Colonic mucosa (tissue), 4 donors: ENCODE measurements around the gene CTBP1. TPM values are rescaled to one million over a fixed set of nuclear protein-coding genes. Genes with fewer than 3 reads are reported as not detected.

Experiments
- DNase-seq: peaks from one replicate; pipeline ENCODE4 v3.0.0-alpha.2; 2020
- H3K27ac ChIP-seq: fragments of 200-600 bp; one replicate; pipeline ENCODE4 v1.8.0; 2021
- H3K27me3 ChIP-seq: fragments of 200-600 bp; one replicate; pipeline ENCODE4 v1.8.0; 2021
- H3K36me3 ChIP-seq: fragments of 200-600 bp; one replicate; pipeline ENCODE4 v1.8.0; 2021
- H3K4me1 ChIP-seq: fragments of 200-600 bp; one replicate; pipeline ENCODE4 v1.8.0; 2021; ENCODE audit warnings: mild to moderate bottlenecking
- H3K4me3 ChIP-seq: fragments of 200-600 bp; one replicate; pipeline ENCODE4 v1.8.0; 2021
- H3K9ac ChIP-seq, 2 donors: one replicate each; pipeline ENCODE4 v1.7.0; 2013; ENCODE audit warnings: control low read depth in 2 of 2, low read depth in 2 of 2, low read length in 2 of 2
- H3K9me3 ChIP-seq: fragments of 200-600 bp; one replicate; pipeline ENCODE4 v1.8.0; 2021
- CTCF ChIP-seq: fragments of 200-600 bp; IDR thresholded peaks from one replicate; pipeline ENCODE4 v1.8.0; 2022; ENCODE audit warnings: antibody characterized with exemption, mild to moderate bottlenecking
- intact Hi-C: fragments of 100-400 bp; cut with DNase I; formaldehyde crosslinking; loops from one replicate; pipeline ENCODE4 v1.14.1; 2022
- total RNA-seq, 2 donors: library from RNA; stranded (reverse); fragmentation: NEBNext Ultra II Directional in 1 of 2; extraction: Animal tissue kit (Norgen Biotek cat#: 25700) in 1 of 2; gene quantifications; one replicate each; pipeline ENCODE4 v1.2.1, GENCODE V29; 2021
- donor health status: healthy.
- donor health status: DM: no; HTN: no; CAD: no.
- donor health status: DM: no; HTN: no; CAD: no.

The CTBP1 gene
- total RNA-seq, 2 donors from 2014 or later, result 137 to 200 TPM

DNA sequence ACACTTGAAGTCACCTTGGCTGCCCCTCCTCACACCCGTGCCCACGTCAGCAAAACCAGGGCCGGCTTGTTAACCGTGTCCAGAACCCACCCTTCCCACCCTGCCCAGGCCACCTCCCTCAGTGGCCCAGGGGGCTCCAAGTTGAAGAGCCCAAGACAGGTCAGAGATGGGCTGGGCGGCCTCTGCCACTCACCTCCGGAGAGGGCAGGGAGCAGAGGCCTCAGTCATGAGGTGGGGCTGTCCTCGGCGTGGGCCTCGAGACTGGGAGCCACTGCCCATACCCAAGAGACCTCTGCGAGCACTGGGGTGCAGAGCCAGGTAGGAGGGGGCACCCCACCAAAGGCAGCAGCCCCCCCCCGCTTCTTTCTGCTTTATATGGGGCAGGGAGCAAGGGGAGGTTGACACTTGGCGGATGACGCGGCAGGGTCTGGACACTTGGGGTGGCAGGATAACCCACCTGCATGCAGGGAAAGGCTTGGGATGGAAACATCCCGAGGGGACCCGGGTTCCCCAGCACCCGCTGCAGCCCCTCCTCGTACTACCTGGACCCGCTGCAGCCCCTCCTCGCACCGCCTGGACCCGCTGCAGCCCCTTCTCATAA lies 38.6 kb downstream of the CTBP1 start:
- peaks cover 36% of the 10 kb centered on the region for H3K4me1 ChIP-seq
- H3K27me3 ChIP-seq, result no peaks in the 10 kb centered on the region
- H3K27ac ChIP-seq, result peak overlapping the region; percentile 63
- DNase-seq, result no peak
- H3K4me3 ChIP-seq, result no peak overlapping the region
- H3K9me3 ChIP-seq, result no peaks in the 10 kb centered on the region
- intact Hi-C loops, result no loop called here
- H3K36me3 ChIP-seq, result peaks cover 20% of the 10 kb centered on the region
- no peak overlapping the region for H3K9ac ChIP-seq
- TF ChIP-seq CTCF, result no peak

DNA sequence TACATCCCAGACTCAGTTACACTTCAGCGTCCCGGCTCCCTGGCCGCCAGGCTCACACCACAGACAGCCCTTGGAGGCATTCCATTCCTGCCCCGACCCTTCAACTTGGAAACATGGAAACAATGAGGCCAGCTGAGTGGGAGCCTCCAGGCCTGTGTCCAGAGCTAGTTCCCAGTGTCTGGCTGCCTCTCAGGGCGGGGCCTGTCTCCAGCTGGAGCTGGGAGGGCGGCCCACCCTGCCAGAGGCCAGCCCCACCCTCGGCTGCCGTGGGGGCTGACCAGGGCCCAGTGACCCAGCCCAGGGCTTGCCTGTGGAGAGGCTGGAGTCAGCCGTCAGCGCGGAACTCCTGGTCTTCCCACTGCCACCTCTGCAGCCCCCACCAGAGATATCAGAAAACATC lies 39.1 kb downstream of the CTBP1 start:
- H3K9me3 ChIP-seq, result no peaks in the 10 kb centered on the region
- intact Hi-C loops, result loop anchor here (5.0 kb wide), 1 partner anchor 32 kb away; no protein-coding TSS in a partner anchor
- H3K36me3 ChIP-seq, result peaks cover 17% of the 10 kb centered on the region
- TF ChIP-seq CTCF, result no peak
- peak overlapping the region; percentile 63 for H3K27ac ChIP-seq
- H3K27me3 ChIP-seq, result no peaks in the 10 kb centered on the region
- peaks cover 40% of the 10 kb centered on the region for H3K4me1 ChIP-seq
- no peak overlapping the region for H3K4me3 ChIP-seq
- peak; percentile 60 for DNase-seq
- H3K9ac ChIP-seq, result peak overlapping the region; percentile 19 to 46

DNA sequence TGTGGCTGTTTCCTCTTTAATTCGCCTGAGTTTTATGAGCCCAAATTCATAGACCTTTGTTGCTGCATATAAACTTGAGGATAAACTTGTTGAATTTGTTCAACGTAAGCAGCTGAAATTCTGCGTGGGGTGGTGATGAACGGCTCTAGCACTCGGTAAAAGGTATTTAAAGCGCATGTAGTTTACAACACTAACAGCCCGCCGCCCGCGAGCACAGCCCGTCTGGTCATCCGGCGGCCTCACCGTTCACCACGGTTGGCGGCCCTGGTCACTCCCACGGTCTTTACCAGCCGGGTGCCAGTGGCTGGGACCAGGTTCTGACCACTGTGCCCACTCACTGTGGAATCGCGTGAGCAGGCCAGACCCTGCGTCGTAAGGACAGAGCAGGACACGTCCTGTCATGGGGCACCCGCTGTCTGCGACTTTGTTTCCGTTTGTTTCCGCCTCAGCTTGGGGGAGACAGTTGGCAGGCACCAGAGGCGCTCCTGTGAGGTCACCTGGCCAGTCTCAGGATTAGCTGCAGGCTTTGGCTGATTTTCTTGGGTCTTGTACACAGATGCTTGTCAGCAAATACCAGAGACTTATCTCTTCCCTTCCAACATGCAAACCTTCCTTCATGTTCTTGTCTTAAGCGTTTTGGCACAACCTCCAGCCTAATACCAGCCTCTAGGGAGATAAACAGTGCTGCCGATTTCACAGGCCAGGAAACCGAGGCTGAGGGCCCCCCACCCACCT lies 39.8 kb downstream of the CTBP1 start:
- peaks cover 10% of the 10 kb centered on the region for H3K36me3 ChIP-seq
- peak overlapping the region; percentile 7 for H3K4me3 ChIP-seq
- peak overlapping the region; percentile 63 for H3K27ac ChIP-seq
- TF ChIP-seq CTCF, result no peak
- H3K4me1 ChIP-seq, result peaks cover 47% of the 10 kb centered on the region
- no peaks in the 10 kb centered on the region for H3K27me3 ChIP-seq
- no peaks in the 10 kb centered on the region for H3K9me3 ChIP-seq
- DNase-seq, result no peak
- intact Hi-C loops, result loop anchor here (5.0 kb wide), 1 partner anchor 33 kb away; no protein-coding TSS in a partner anchor
- H3K9ac ChIP-seq, result peak overlapping the region; percentile 19 to 46

GRCh38 chr4:1208266-1208961 lies 40.5 kb downstream of the CTBP1 start:
- DNase-seq, result no peak
- Histone ChIP-seq H3K4me1 (peaks cover 47% of the 10 kb centered on the region), H3K4me3 (peak overlapping the region; percentile 7), H3K36me3 (peaks cover 3% of the 10 kb centered on the region), H3K9ac (peak overlapping the region; percentile 1 to 51), H3K27ac (peak overlapping the region; percentile 63), H3K27me3 (no peaks in the 10 kb centered on the region), H3K9me3 (no peaks in the 10 kb centered on the region)
- no peak for TF ChIP-seq CTCF
- intact Hi-C loops, result loop anchor here (5.0 kb wide), 1 partner anchor 34 kb away; no protein-coding TSS in a partner anchor

DNA sequence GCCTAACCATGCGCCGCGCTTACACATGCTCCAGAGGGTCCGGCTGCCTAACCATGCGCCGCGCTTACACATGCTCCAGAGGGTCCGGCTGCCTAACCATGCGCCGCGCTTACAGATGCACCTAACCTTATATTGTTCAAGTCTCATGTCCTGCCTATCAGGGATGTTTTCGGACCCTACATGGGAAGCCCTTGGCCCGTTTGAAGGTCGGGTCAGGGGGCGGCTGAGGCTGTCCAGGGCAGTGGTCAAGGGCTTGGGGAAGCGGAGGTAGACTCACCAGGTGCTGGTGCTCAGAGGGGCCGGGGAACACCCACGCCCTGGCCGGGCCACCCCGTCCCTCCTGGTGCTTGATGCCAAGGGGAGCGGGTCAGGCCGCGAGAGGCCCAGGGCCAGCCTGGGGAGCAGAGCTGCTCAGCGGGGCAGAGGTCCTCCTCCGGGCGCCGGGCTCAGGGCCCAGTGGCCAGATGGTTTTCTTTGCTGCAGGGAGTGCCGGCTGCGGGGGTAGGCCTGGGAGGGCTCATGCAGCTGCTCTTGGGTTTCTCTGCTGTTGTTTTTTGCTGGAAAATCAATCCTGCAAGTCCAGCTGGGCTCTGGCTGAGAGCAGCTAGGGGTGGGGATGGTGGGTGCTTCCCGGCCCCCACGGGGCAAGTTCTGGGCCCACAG lies 41.2 kb downstream of the CTBP1 start:
- no peaks in the 10 kb centered on the region for H3K36me3 ChIP-seq
- no peaks in the 10 kb centered on the region for H3K9me3 ChIP-seq
- no peaks in the 10 kb centered on the region for H3K27me3 ChIP-seq
- TF ChIP-seq CTCF, result no peak
- no peak overlapping the region for H3K4me3 ChIP-seq
- H3K27ac ChIP-seq, result peak overlapping the region; percentile 63
- peaks cover 47% of the 10 kb centered on the region for H3K4me1 ChIP-seq
- intact Hi-C loops, result loop anchor here (5.0 kb wide), 1 partner anchor 35 kb away; no protein-coding TSS in a partner anchor
- DNase-seq, result peak; percentile 64
- H3K9ac ChIP-seq, result peak overlapping the region in 1 of 2 donors; percentile 26
